Small intestine (tissue), 4 donors: Measurements from ENCODE around the gene ME1. TPM values are rescaled to one million over a fixed set of nuclear protein-coding genes. Genes with fewer than 3 reads are reported as not detected.

ENCODE experiments used
- polyA plus RNA-seq, 4 donors: library from polyadenylated mRNA; stranded (reverse) in 3 of 4; unstranded in 1 of 4; fragments of 200-250 nt in 3 of 4; fragments of 120-200 nt in 1 of 4; gene quantifications; one replicate each; pipeline versions ENCODE4 v1.2.1 to v1.2.3, GENCODE V29; 2013
- donor health status: healthy with polysubstance abuse.
- donor health status: Bipolar disorder and iron deficiency.
- donor health status: healthy.

Gene ME1
- polyA plus RNA-seq, 4 donors: 9.6 to 48.3 (median 15.6) TPM

Other genes starting within 250 kb of the ME1 start
- 10 to 100 TPM in 2 of 4 donors, 1 to 10 TPM in 2; 7.3 to 87.7 (median 11.6) TPM for gene PGM3, start 237.8 kb downstream of the ME1 start, polyA plus RNA-seq
- 1 to 10 TPM; 1.1 to 6.2 (median 1.5) TPM for gene RWDD2A, start 237.7 kb downstream of the ME1 start, polyA plus RNA-seq
- gene PRSS35, start 81.5 kb upstream of the ME1 start, polyA plus RNA-seq: 1 to 10 TPM in 1 of 4 donors, under 1 TPM in 1, not detected in 2; 0.12 to 4.0 TPM